GM13976 (cell line): ENCODE measurements around the gene HERPUD1.

Experiments used
- DNase-seq: peaks from one replicate; pipeline ENCODE4 v3.0.0; 2012; ENCODE audit warnings: low spot score
- in situ Hi-C: fragments of 300-500 bp; cut with MboI; formaldehyde crosslinking; loops from one replicate; pipeline ENCODE4 v1.12.0; 2022; ENCODE audit warnings: low sequenced_read_pairs, mixed read lengths, inconsistent platforms; ENCODE audit not compliant: unreplicated experiment
- TF ChIP-seq, protein P1 (sequence below): IDR thresholded peaks from 2 replicates; pipeline ENCODE4 v1.5.1; 2012; ENCODE audit warnings: borderline replicate concordance, mild to moderate bottlenecking; ENCODE audit not compliant: insufficient read depth; ENCODE audit errors: extremely low read depth, missing control alignments, control extremely low read depth

HERPUD1 gene

GRCh38 chr16:56956076-56956475 is 24.1 kb downstream of the HERPUD1 start:
- in situ Hi-C loops = no loop called here
- no peak for DNase-seq
- TF ChIP-seq, protein P1, sequence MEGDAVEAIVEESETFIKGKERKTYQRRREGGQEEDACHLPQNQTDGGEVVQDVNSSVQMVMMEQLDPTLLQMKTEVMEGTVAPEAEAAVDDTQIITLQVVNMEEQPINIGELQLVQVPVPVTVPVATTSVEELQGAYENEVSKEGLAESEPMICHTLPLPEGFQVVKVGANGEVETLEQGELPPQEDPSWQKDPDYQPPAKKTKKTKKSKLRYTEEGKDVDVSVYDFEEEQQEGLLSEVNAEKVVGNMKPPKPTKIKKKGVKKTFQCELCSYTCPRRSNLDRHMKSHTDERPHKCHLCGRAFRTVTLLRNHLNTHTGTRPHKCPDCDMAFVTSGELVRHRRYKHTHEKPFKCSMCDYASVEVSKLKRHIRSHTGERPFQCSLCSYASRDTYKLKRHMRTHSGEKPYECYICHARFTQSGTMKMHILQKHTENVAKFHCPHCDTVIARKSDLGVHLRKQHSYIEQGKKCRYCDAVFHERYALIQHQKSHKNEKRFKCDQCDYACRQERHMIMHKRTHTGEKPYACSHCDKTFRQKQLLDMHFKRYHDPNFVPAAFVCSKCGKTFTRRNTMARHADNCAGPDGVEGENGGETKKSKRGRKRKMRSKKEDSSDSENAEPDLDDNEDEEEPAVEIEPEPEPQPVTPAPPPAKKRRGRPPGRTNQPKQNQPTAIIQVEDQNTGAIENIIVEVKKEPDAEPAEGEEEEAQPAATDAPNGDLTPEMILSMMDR = no peak

DNA sequence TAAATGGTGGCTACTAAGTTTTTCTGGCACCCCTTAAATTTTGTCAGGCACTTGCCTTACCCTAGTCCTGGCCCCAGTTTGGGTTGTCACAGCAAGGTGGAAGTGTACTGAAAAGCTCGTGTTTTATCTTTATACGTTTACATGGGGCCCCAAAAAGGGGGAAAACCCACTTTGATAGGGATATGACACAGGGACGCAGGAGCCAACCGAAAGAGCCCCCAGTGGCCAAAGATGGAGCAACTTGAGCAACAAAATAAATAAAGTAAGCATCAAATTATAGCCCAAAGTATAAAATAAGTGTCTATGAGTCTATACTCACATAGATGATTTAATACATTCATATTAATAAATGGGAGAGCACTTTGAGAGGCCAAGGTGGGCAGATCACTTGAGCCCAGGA is 24.8 kb downstream of the HERPUD1 start:
- TF ChIP-seq, protein P1 = no peak
- in situ Hi-C loops = no loop called here
- no peak for DNase-seq

DNA sequence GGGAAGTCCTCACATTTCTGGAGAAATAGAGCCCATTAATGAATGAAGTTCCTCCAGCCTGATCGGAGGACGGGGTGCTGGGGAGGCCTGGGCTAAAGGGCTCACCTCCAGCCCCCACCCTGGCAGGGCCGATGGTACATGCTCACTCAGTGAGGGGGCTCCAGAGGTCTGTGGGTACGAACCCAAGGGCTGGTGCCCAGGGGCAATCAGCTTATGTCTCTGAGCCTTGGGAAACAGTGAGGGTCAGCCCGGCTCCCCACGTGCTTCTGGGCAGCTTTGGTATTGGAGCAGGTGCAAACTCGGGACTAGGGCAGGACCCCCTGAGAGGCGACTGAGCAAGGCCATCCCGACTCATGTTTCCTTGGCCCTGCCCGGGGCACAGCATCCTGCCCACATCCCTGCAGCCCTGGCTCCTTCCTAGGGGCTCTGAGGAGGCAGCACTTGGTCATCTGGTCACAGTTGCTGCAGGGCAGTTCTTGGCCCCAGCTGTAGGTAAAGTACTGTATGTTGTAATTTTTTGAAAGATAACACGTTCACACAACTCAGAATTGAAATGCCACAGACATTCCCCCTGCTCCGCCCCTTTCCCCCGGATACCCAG is 28.8 kb downstream of the HERPUD1 start:
- DNase-seq = no peak
- TF ChIP-seq, protein P1 = no peak
- in situ Hi-C loops = loop anchor here (10.0 kb wide), 1 partner anchor 84 kb away; no protein-coding TSS in a partner anchor

DNA sequence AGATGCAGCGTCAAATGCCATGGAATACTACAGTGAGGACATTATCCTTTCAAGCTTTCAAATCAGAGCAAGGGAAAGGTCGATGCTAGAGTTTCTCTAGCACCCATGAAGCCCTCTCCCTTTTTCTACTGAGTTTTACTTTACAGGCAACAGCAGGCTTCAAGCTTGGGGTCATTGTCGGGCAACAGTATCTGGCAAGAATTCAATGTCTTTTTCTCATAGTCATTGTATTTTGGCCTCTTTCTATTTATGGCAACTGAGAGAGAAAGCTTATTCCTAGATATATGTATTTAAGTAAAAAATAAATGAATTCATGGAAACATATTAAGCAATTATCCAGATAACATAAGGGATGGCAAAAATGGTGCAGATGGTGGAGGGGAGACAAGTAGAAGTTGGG is 29.4 kb downstream of the HERPUD1 start:
- TF ChIP-seq, protein P1 = no peak
- DNase-seq = no peak
- in situ Hi-C loops = loop anchor here (10.0 kb wide), 1 partner anchor 83 kb away; no protein-coding TSS in a partner anchor

DNA sequence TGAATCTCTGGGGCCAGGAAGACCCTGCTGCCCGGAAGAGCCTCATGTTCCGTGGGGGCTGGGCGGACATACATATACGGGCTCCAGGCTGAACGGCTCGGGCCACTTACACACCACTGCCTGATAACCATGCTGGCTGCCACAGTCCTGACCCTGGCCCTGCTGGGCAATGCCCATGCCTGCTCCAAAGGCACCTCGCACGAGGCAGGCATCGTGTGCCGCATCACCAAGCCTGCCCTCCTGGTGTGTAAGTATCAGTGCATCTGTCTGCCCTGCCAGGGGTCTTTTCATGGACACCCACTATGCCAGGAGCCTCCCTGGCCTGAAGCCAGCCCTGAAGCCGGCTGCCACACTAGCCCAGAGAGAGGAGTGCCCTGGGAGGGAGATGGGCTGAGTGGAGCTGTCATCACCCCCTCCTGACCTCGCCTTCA is 29.9 kb downstream of the HERPUD1 start, which contains the start of gene CETP:
Gene CETP (plus strand): TSS at position 100 of the 431 bp plus-strand sequence. CDS start 30 bp downstream, at position 130.
- TF ChIP-seq, protein P1 = no peak
- in situ Hi-C loops = loop anchor here (10.0 kb wide), 1 partner anchor 83 kb away; no protein-coding TSS in a partner anchor
- no peak for DNase-seq

- in situ Hi-C loops = loop anchor here (10.0 kb wide), 1 partner anchor 80 kb away; no protein-coding TSS in a partner anchor
- DNase-seq = peak; percentile 90
- TF ChIP-seq, protein P1 = peak; percentile 96
Measured at GRCh38 chr16:56964243-56965148, 32.6 kb downstream of the HERPUD1 start.
